Omental fat pad (tissue), 4 donors: ENCODE results near the gene ENTHD1. TPM values are rescaled to one million over a fixed set of nuclear protein-coding genes. Genes with fewer than 3 reads are reported as not detected.

Experiments
- ATAC-seq: fragments of 150-250 bp; one replicate; pipeline ENCODE4 v1.9.1; 2016; ENCODE audit warnings: mild to moderate bottlenecking, moderate library complexity; ENCODE audit not compliant: low FRiP score
- DNase-seq: peaks from one replicate; pipeline ENCODE4 v3.0.0-alpha.2; 2019; ENCODE audit warnings: low spot score
- total RNA-seq, 4 donors: library from RNA; depleted of rRNA; stranded (reverse); fragments of >200 nt; gene quantifications; one replicate each; pipeline ENCODE4 v1.1.0, GENCODE V29; 2016
- TF ChIP-seq, protein P1 (sequence below), 3 donors: fragments of 450-650 bp; IDR thresholded peaks; one replicate each; pipeline ENCODE4 v1.5.1; 2016 to 2017; ENCODE audit warnings: antibody characterized with exemption in 3 of 3, mild to moderate bottlenecking in 3 of 3, moderate library complexity in 2 of 3

ENTHD1 gene
- total RNA-seq, 4 donors from 2014 or later: not detected

GRCh38 chr22:39748877-39749276, 144.7 kb downstream of the ENTHD1 start:
- no peak for ATAC-seq
- DNase-seq: no peak
- TF ChIP-seq, protein P1, sequence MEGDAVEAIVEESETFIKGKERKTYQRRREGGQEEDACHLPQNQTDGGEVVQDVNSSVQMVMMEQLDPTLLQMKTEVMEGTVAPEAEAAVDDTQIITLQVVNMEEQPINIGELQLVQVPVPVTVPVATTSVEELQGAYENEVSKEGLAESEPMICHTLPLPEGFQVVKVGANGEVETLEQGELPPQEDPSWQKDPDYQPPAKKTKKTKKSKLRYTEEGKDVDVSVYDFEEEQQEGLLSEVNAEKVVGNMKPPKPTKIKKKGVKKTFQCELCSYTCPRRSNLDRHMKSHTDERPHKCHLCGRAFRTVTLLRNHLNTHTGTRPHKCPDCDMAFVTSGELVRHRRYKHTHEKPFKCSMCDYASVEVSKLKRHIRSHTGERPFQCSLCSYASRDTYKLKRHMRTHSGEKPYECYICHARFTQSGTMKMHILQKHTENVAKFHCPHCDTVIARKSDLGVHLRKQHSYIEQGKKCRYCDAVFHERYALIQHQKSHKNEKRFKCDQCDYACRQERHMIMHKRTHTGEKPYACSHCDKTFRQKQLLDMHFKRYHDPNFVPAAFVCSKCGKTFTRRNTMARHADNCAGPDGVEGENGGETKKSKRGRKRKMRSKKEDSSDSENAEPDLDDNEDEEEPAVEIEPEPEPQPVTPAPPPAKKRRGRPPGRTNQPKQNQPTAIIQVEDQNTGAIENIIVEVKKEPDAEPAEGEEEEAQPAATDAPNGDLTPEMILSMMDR (IDR thresholded peaks at IDR 0.05): no peak

DNA sequence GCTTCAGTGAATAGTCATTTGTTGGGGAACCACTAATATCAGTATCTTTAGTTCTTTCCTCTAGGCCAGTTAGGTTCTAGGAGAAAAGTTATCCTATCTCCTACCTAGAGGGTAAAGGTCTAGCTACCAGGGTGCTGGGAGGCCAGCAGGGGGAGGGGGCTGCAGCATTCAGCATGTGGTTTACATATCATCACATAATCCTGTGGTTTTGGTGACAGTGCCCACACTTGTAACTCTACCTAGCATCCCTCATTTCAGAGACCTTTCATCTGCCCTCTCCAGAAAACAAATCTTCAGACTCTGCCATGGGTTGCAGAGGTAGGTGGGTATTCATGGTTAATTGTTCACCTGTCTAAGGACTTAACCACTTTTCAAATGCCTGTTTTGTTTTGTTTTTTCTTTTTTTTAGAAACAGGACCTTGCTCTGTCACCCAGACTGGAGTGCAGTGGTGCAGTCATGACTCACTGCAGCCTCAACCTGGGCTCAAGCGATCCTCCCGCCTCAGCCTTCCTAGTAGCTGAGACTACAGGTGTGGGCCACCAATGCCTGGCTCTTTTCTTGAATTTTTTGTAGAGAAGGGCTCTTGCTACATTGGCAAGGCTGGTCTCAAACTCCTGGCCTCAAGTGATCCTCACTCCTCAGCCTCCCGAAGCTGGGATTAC, 146.8 kb downstream of the ENTHD1 start:
- ATAC-seq: no peak
- TF ChIP-seq, protein P1 (IDR thresholded peaks at IDR 0.05): no peak

GRCh38 chr22:39745789-39746188, 147.8 kb downstream of the ENTHD1 start:
- DNase-seq: no peak
- TF ChIP-seq, protein P1 (IDR thresholded peaks at IDR 0.05): no peak
- ATAC-seq: no peak

More for the DNA sequence above, 146.8 kb downstream of the ENTHD1 start:
- no peak for DNase-seq

GRCh38 chr22:39744353-39744752, 149.2 kb downstream of the ENTHD1 start:
- DNase-seq (no peak), ATAC-seq (no peak)
- TF ChIP-seq, protein P1 (IDR thresholded peaks at IDR 0.05): no peak

DNA sequence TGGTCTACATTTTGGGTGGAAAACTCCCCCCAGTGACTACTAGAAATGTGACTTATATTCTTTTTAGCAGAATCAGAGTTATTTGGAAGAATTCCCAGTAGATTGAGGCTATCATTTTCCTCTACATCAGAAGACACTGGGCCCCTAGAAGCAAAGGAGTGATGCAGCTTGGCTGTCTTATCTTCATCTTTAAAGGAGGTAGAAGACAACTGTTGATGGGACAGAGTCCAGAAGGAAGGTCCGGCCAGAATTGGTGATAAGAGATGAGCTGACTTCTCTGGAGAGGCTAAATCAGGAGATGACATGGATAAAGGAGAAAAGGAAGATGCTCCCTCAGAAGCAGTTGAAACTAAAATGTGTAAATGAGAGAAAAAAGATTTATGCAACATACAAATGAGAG, 149.6 kb downstream of the ENTHD1 start:
- ATAC-seq (no peak), DNase-seq (no peak)
- TF ChIP-seq, protein P1 (IDR thresholded peaks at IDR 0.05): no peak

- no peak for DNase-seq
- ATAC-seq: no peak
- TF ChIP-seq, protein P1 (IDR thresholded peaks at IDR 0.05): no peak
These were observed 154.1 kb downstream of the ENTHD1 start for GRCh38 chr22:39739338-39740027.

GRCh38 chr22:39738746-39739145, 154.8 kb downstream of the ENTHD1 start:
- DNase-seq: no peak
- TF ChIP-seq, protein P1 (IDR thresholded peaks at IDR 0.05): no peak
- ATAC-seq: no peak
